HepG2 (cell line): ENCODE results near the gene SINHCAF. TPM values are rescaled to one million over a fixed set of nuclear protein-coding genes. Genes with fewer than 3 reads are reported as not detected.

Experiments
- ATAC-seq: fragments of 200-7000 bp; cut with Tn5 transposase; 3 replicates; pipeline ENCODE4 v1.9.1; 2020; ENCODE audit warnings: mild to moderate bottlenecking, moderate library complexity
- BruUV-seq: library from RNA; stranded (reverse); fragments of 400-500 nt; replicated peaks from 2 replicates; lab custom pipeline; 2021; lab: Mats Ljungman, UMichigan
- CTCF ChIA-PET: fragments of 300-600 bp; formaldehyde crosslinking; extraction: SDS; loops from one replicate; lab custom pipeline; 2021; ENCODE audit warnings: low total read pairs, inconsistent platforms, low intra/inter-chr PET ratio; lab: Yijun Ruan, JAX
- POLR2A ChIA-PET: fragments of 350-600 bp; sonication (Branson Sonifier 250); formaldehyde crosslinking; loops from one replicate; lab custom pipeline; 2020; ENCODE audit warnings: antibody characterized with exemption, inconsistent platforms; lab: Yijun Ruan, JAX
- DNase-seq: peaks from one replicate; pipeline ENCODE4 v3.0.0-alpha.2; 2015; ENCODE audit warnings: low spot score
- FAIRE-seq: peaks from 3 replicates; lab custom pipeline; 2011; peaks lifted over from hg19 to GRCh38; lab: Jason Lieb, UNC
- H2AFZ ChIP-seq: one replicate; pipeline ENCODE4 v1.6.1; 2011; ENCODE audit warnings: low read length, inconsistent platforms
- H3K27ac ChIP-seq: fragments of 300-600 bp; 3 replicates; pipeline ENCODE4 v1.8.0; 2011; ENCODE audit warnings: mixed run types, mild to moderate bottlenecking, mixed read lengths, low read length, inconsistent platforms; ENCODE audit not compliant: insufficient read depth; ENCODE audit errors: extremely low read length
- H3K27me3 ChIP-seq, 2 experiments: fragments of 200-600 bp in 1 of 2; 2 replicates in 1 of 2; 3 replicates in 1 of 2; pipeline versions ENCODE4 v1.6.0 to v1.8.0; 2011; ENCODE audit warnings: low read length in 2 of 2, mild to moderate bottlenecking in 2 of 2, moderate library complexity in 2 of 2, inconsistent platforms in 1 of 2; ENCODE audit not compliant: insufficient read depth in 2 of 2, control insufficient read depth in 1 of 2
- H3K36me3 ChIP-seq, 2 experiments: fragments of 200-600 bp in 1 of 2; replicated peaks in 1 of 2; 2 replicates in 1 of 2; 3 replicates in 1 of 2; pipeline versions ENCODE4 v1.5.1 to v1.8.0; 2011; ENCODE audit warnings: low read length in 2 of 2, inconsistent platforms in 1 of 2; ENCODE audit not compliant: insufficient read depth in 2 of 2, control insufficient read depth in 1 of 2
- H3K4me1 ChIP-seq: 2 replicates; pipeline ENCODE4 v1.5.1; 2012; ENCODE audit warnings: low read length, inconsistent platforms; ENCODE audit not compliant: insufficient read depth
- H3K4me2 ChIP-seq: 2 replicates; pipeline ENCODE4 v1.6.0; 2011; ENCODE audit warnings: low read depth, low read length, inconsistent platforms
- H3K4me3 ChIP-seq, 3 experiments: fragments of 200-600 bp in 1 of 3; sonication (generic), shearing (Covaris generic) in 1 of 3; replicated peaks in 1 of 3; 2 replicates each; pipeline ENCODE4 v1.5.1; 2011 to 2016; ENCODE audit warnings: low read length in 3 of 3, inconsistent platforms in 2 of 3, low read depth in 2 of 3, mild to moderate bottlenecking in 2 of 3, control low read depth in 1 of 3, mixed read lengths in 1 of 3; ENCODE audit not compliant: insufficient read depth in 1 of 3
- H3K79me2 ChIP-seq: one replicate; pipeline ENCODE4 v1.6.1; 2011; ENCODE audit warnings: low read length, inconsistent platforms; ENCODE audit not compliant: insufficient read depth
- H3K9ac ChIP-seq: 2 replicates; pipeline ENCODE4 v1.6.0; 2011; ENCODE audit warnings: mild to moderate bottlenecking, low read depth, low read length, inconsistent platforms; ENCODE audit not compliant: insufficient read depth
- H3K9me3 ChIP-seq: 2 replicates; pipeline ENCODE4 v1.5.1; 2012; ENCODE audit warnings: mild to moderate bottlenecking, low read length
- H4K20me1 ChIP-seq: 2 replicates; pipeline ENCODE4 v1.6.0; 2011; ENCODE audit warnings: inconsistent platforms, mild to moderate bottlenecking, low read length, moderate library complexity; ENCODE audit not compliant: insufficient read depth
- PHF8 ChIP-seq: sonication (generic); formaldehyde crosslinking; IDR thresholded peaks from 2 replicates; pipeline ENCODE4 v1.5.0; 2020; ENCODE audit warnings: missing genetic modification reagents
- RBM22 ChIP-seq: fragments of 200-400 bp; formaldehyde crosslinking; optimal IDR thresholded peaks from 2 replicates; pipeline ENCODE3; 2017; ENCODE audit warnings: mild to moderate bottlenecking, low read length, moderate library complexity
- SALL1 ChIP-seq: sonication (generic); formaldehyde crosslinking; IDR thresholded peaks from 2 replicates; pipeline ENCODE4 v1.8.0; 2022; ENCODE audit warnings: mild to moderate bottlenecking, missing genetic modification reagents
- ZNF281 ChIP-seq: sonication (generic); formaldehyde crosslinking; IDR thresholded peaks from 2 replicates; pipeline ENCODE4 v1.4.0; 2020; ENCODE audit warnings: missing genetic modification reagents, borderline replicate concordance
- ZNF33B ChIP-seq: sonication (generic); formaldehyde crosslinking; IDR thresholded peaks from 2 replicates; pipeline ENCODE4 v1.5.1; 2020; ENCODE audit warnings: mild to moderate bottlenecking, missing genetic modification reagents
- ZSCAN5A ChIP-seq: sonication (generic); formaldehyde crosslinking; IDR thresholded peaks from 2 replicates; pipeline ENCODE4 v1.8.0; 2022; ENCODE audit warnings: mild to moderate bottlenecking, missing genetic modification reagents, borderline replicate concordance
- WGBS: methylation state at CpG from one replicate; pipeline ENCODE4 v1.1.6; 2017; ENCODE audit warnings: low lambda C conversion rate; 5-methylcytosine and 5-hydroxymethylcytosine counted together
- in situ Hi-C: cut with HindIII; loops from 2 replicates; pipeline ENCODE4 v1.10.0; 2017; ENCODE audit warnings: low pct_unique_long_range_greater_than_20kb; ENCODE audit not compliant: extremely low pct_ligation_motif_present
- intact Hi-C: fragments of 100-400 bp; cut with micrococcal nuclease; formaldehyde crosslinking; loops from one replicate; pipeline ENCODE4 v1.10.0; 2022; ENCODE audit not compliant: unreplicated experiment
- polyA plus RNA-seq, 8 experiments: library from polyadenylated mRNA; depleted of rRNA in 3 of 8; stranded (reverse) in 7 of 8; unstranded in 1 of 8; fragments of >200 nt; fragmentation: Illumina TruSeq in 4 of 8; extraction: Trizol in 4 of 8; gene quantifications; 2 replicates each; pipeline versions ENCODE4 v1.2.1 to v1.2.3, GENCODE V29; 2011 to 2016; ENCODE audit warnings: low read depth in 4 of 8, missing spikeins in 1 of 8, mixed read lengths in 1 of 8; ENCODE audit not compliant: insufficient read depth in 1 of 8
- total RNA-seq, 5 experiments: library from RNA; depleted of rRNA; stranded (reverse); fragments of >200 nt; fragmentation: Illumina TruSeq; extraction: Trizol; gene quantifications; 2 replicates each; pipeline ENCODE4 v1.2.3, GENCODE V29; 2016; ENCODE audit warnings: low read depth in 1 of 5
- TF ChIP-seq, protein P1 (sequence below): IDR thresholded peaks from 2 replicates; pipeline ENCODE4 v1.6.1; 2016; ENCODE audit warnings: missing compliant biosample characterization, missing genetic modification reagents, borderline replicate concordance

The SINHCAF gene
- total and polyA plus RNA-seq, 2 of the 13 experiments (the other 11 are each of a cell fraction or from before 2014, with no cell fraction given): 54.6 to 97.8 TPM

- no peak for TF ChIP-seq ZNF281 (CRISPR knock-in tag)
- TF ChIP-seq, protein P1, sequence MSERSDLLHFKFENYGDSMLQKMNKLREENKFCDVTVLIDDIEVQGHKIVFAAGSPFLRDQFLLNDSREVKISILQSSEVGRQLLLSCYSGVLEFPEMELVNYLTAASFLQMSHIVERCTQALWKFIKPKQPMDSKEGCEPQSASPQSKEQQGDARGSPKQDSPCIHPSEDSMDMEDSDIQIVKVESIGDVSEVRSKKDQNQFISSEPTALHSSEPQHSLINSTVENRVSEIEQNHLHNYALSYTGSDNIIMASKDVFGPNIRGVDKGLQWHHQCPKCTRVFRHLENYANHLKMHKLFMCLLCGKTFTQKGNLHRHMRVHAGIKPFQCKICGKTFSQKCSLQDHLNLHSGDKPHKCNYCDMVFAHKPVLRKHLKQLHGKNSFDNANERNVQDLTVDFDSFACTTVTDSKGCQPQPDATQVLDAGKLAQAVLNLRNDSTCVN: no peak
- no peak for TF ChIP-seq ZNF33B
- TF ChIP-seq SALL1: no peak
- no peak for TF ChIP-seq ZSCAN5A (CRISPR knock-in tag)
Observed at GRCh38 chr12:31303466-31303865, 22.5 kb downstream of the SINHCAF start (continued).

DNA sequence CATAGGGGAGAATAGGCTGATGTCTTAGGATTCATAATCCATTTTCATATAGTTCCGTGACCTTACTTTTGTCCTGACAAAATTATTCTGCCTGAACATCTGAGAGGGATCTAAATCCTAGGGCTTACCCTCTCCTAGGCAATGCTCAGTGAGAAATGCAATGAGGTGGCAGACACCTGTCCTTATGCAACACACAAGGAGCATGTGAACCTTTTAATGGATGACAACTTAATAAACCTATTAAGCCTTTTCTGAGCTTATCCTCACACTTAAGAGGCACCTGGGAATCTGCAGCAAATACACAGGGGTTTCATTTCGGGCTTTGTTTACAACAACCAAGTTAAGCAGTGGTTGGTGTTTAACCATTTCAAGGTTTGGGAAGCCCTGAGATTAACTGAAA is 24.6 kb downstream of the SINHCAF start:
- intact Hi-C loops: no loop called here
- H3K79me2 ChIP-seq: peaks cover 92% of the 10 kb centered on the region
- no peaks in the 10 kb centered on the region for H3K27me3 ChIP-seq
- FAIRE-seq: no peak
- H4K20me1 ChIP-seq: peaks cover 75% of the 10 kb centered on the region
- H3K4me1 ChIP-seq: peaks cover 21% of the 10 kb centered on the region
- no peak overlapping the region for H3K4me2 ChIP-seq
- H3K4me3 ChIP-seq: no peak overlapping the region
- DNase-seq: no peak
- CTCF ChIA-PET: no interaction called here
- ATAC-seq: no peak
- TF ChIP-seq RBM22 (peak; percentile 33), PHF8 (CRISPR knock-in tag) (no peak)
- BruUV-seq: no TSS peak
- WGBS: 91% methylated on average over 2 of the region's 2 CpGs
- in situ Hi-C loops: no loop called here
- no peaks in the 10 kb centered on the region for H3K9me3 ChIP-seq
- peaks cover 18 to 68% of the 10 kb centered on the region in 2 experiments for H3K36me3 ChIP-seq
- no peak overlapping the region for H3K9ac ChIP-seq
- POLR2A ChIA-PET: no interaction called here
- no peak overlapping the region for H2AFZ ChIP-seq
- H3K27ac ChIP-seq: no peak overlapping the region
